SK-N-SH (cell line): ENCODE results near the gene KCND3. TPM values are rescaled to one million over a fixed set of nuclear protein-coding genes. Genes with fewer than 3 reads are reported as not detected.

ENCODE experiments used
- CTCF ChIA-PET: fragments of 300-600, 350-600 bp; formaldehyde crosslinking; extraction: SDS; loops from one replicate; lab custom pipeline; 2021; lab: Yijun Ruan, JAX
- POLR2A ChIA-PET: fragments of 350-600 bp; sonication (Branson Sonifier 250); formaldehyde crosslinking; extraction: SDS; loops from one replicate; lab custom pipeline; 2020; ENCODE audit warnings: antibody characterized with exemption, inconsistent platforms; lab: Yijun Ruan, JAX
- DNase-seq: peaks from one replicate; pipeline ENCODE4 v3.0.0; 2012
- H2AFZ ChIP-seq: fragments of 200-600 bp; sonication (generic); 2 replicates; pipeline ENCODE4 v1.8.1; 2016; ENCODE audit warnings: antibody characterized with exemption, mild to moderate bottlenecking, low read depth
- H3F3A ChIP-seq: fragments of 200-600 bp; sonication (generic); replicated peaks from 2 replicates; pipeline ENCODE3; 2016; ENCODE audit warnings: antibody characterized with exemption, mild to moderate bottlenecking; ENCODE audit not compliant: insufficient read depth
- H3K27ac ChIP-seq, 2 experiments: fragments of 200-500 bp in 1 of 2; fragments of 200-600 bp in 1 of 2; sonication (Bioruptor generic) in 1 of 2; sonication (generic), shearing (Covaris generic) in 1 of 2; 2 replicates each; pipeline versions ENCODE4 v1.5.1 to v1.6.1; 2014 to 2016; ENCODE audit warnings: low read depth in 2 of 2, inconsistent platforms in 1 of 2, low read length in 1 of 2, mild to moderate bottlenecking in 1 of 2, mixed read lengths in 1 of 2
- H3K27me3 ChIP-seq: fragments of 200-600 bp; sonication (generic), shearing (Covaris generic); 2 replicates; pipeline ENCODE4 v1.6.1; 2016; ENCODE audit warnings: mixed run types; ENCODE audit not compliant: insufficient read depth
- H3K36me3 ChIP-seq, 2 experiments: fragments of 200-500 bp in 1 of 2; fragments of 200-600 bp in 1 of 2; sonication (Bioruptor generic) in 1 of 2; sonication (generic) in 1 of 2; replicated peaks in 1 of 2; 2 replicates each; pipeline versions ENCODE3 to v1.5.1; 2014 to 2016; ENCODE audit warnings: low read length in 1 of 2, mild to moderate bottlenecking in 1 of 2; ENCODE audit not compliant: insufficient read depth in 2 of 2, control insufficient read depth in 1 of 2
- H3K4me1 ChIP-seq, 2 experiments: fragments of 200-500 bp in 1 of 2; fragments of 200-600 bp in 1 of 2; sonication (Bioruptor generic) in 1 of 2; sonication (generic), shearing (Covaris generic) in 1 of 2; 2 replicates each; pipeline versions ENCODE4 v1.5.1 to v1.6.1; 2014 to 2016; ENCODE audit warnings: low read depth in 1 of 2, low read length in 1 of 2, mixed run types in 1 of 2; ENCODE audit not compliant: insufficient read depth in 2 of 2, control insufficient read depth in 1 of 2
- H3K4me2 ChIP-seq: fragments of 200-600 bp; sonication (generic), shearing (Covaris generic); 2 replicates; pipeline ENCODE4 v1.6.1; 2017; ENCODE audit warnings: mixed run types
- H3K4me3 ChIP-seq, 2 experiments: fragments of 200-500 bp in 1 of 2; fragments of 200-600 bp in 1 of 2; sonication (Bioruptor generic) in 1 of 2; sonication (generic), shearing (Covaris generic) in 1 of 2; 2 replicates each; pipeline versions ENCODE4 v1.5.1 to v1.8.1; 2014 to 2016; ENCODE audit warnings: low read depth in 2 of 2, inconsistent platforms in 1 of 2, low read length in 1 of 2, mild to moderate bottlenecking in 1 of 2, mixed read lengths in 1 of 2, moderate library complexity in 1 of 2
- H3K79me2 ChIP-seq: fragments of 200-600 bp; sonication (generic); 2 replicates; pipeline ENCODE4 v1.8.1; 2017; ENCODE audit warnings: mild to moderate bottlenecking; ENCODE audit not compliant: insufficient read depth
- H3K9ac ChIP-seq: fragments of 200-600 bp; sonication (generic); 2 replicates; pipeline ENCODE4 v1.6.1; 2017; ENCODE audit warnings: mixed run types
- H3K9me2 ChIP-seq: fragments of 200-600 bp; sonication (generic); 2 replicates; pipeline ENCODE4 v1.6.1; 2017; ENCODE audit warnings: mixed run types
- H3K9me3 ChIP-seq: fragments of 200-600 bp; sonication (generic); 2 replicates; pipeline ENCODE4 v1.6.1; 2017; ENCODE audit warnings: mixed run types, mild to moderate bottlenecking, moderate library complexity
- H4K20me1 ChIP-seq: fragments of 200-600 bp; sonication (generic); 2 replicates; pipeline ENCODE4 v1.6.1; 2017; ENCODE audit warnings: mild to moderate bottlenecking, mixed run types; ENCODE audit not compliant: insufficient read depth
- ELF1 ChIP-seq: IDR thresholded peaks from 2 replicates; pipeline ENCODE4 v1.4.0; 2012
- FOSL2 ChIP-seq: IDR thresholded peaks from 2 replicates; pipeline ENCODE4 v1.4.0; 2012; ENCODE audit warnings: low read depth, mild to moderate bottlenecking, moderate library complexity, borderline replicate concordance
- GATA2 ChIP-seq: sonication (generic); formaldehyde crosslinking; IDR thresholded peaks from 2 replicates; pipeline ENCODE4 v1.5.0; 2020; ENCODE audit warnings: mild to moderate bottlenecking, missing genetic modification reagents
- JUND ChIP-seq: IDR thresholded peaks from 2 replicates; pipeline ENCODE4 v1.4.0; 2012
- POLR2AphosphoS5 ChIP-seq: IDR thresholded peaks from 2 replicates; pipeline ENCODE4 v1.6.1; 2012; ENCODE audit warnings: low read depth, low read length
- RCOR1 ChIP-seq: fragments of 150-350 bp; IDR thresholded peaks from 2 replicates; pipeline ENCODE4 v1.6.1; 2017; ENCODE audit warnings: antibody characterized with exemption, low read length
- RFX5 ChIP-seq: IDR thresholded peaks from 2 replicates; pipeline ENCODE4 v1.6.1; 2012; ENCODE audit warnings: mild to moderate bottlenecking, improper control_type of control experiment, low read length
- RXRA ChIP-seq: IDR thresholded peaks from 2 replicates; pipeline ENCODE4 v1.4.0; 2012; ENCODE audit warnings: low read depth, mild to moderate bottlenecking, borderline replicate concordance
- SIN3A ChIP-seq: IDR thresholded peaks from 2 replicates; pipeline ENCODE4 v1.6.1; 2012; ENCODE audit warnings: low read depth, mild to moderate bottlenecking, low read length, moderate library complexity, borderline replicate concordance
- SMC3 ChIP-seq: IDR thresholded peaks from 2 replicates; pipeline ENCODE4 v1.6.1; 2012; ENCODE audit warnings: low read depth, low read length, improper control_type of control experiment
- TCF12 ChIP-seq: IDR thresholded peaks from 2 replicates; pipeline ENCODE4 v1.4.0; 2012
- TEAD4 ChIP-seq: IDR thresholded peaks from 2 replicates; pipeline ENCODE4 v1.4.0; 2012; ENCODE audit warnings: mild to moderate bottlenecking, borderline replicate concordance; ENCODE audit not compliant: insufficient read depth
- YY1 ChIP-seq: IDR thresholded peaks from 2 replicates; pipeline ENCODE4 v1.4.0; 2012; ENCODE audit warnings: low read depth, mild to moderate bottlenecking
- WGBS: methylation state at CpG from one replicate; pipeline ENCODE4 v1.1.6; 2017; ENCODE audit warnings: low lambda C conversion rate; 5-methylcytosine and 5-hydroxymethylcytosine counted together
- polyA plus RNA-seq, 3 experiments: library from polyadenylated mRNA; depleted of rRNA; stranded (reverse); fragments of >200 nt; gene quantifications; 2 replicates each; pipeline ENCODE4 v1.2.3, GENCODE V29; 2012
- TF ChIP-seq, protein P1 (sequence below): fragments of 150-350 bp; IDR thresholded peaks from 2 replicates; pipeline ENCODE4 v1.6.1; 2017; ENCODE audit warnings: antibody characterized with exemption, low read length, low read depth, borderline replicate concordance
- TF ChIP-seq, protein P2 (sequence below): IDR thresholded peaks from 2 replicates; pipeline ENCODE4 v1.4.0; 2012; ENCODE audit warnings: low read depth
- TF ChIP-seq, protein P3 (sequence below): fragments of 200-600 bp; sonication (generic); IDR thresholded peaks from 2 replicates; pipeline ENCODE4 v1.6.1; 2017; ENCODE audit warnings: antibody characterized with exemption, mild to moderate bottlenecking, moderate library complexity
- TF ChIP-seq, protein P4 (sequence below): IDR thresholded peaks from 2 replicates; pipeline ENCODE4; 2012

KCND3 gene
- polyA plus RNA-seq, 1 of the 3 experiments (the other 2 are of a cell fraction): not detected

DNA sequence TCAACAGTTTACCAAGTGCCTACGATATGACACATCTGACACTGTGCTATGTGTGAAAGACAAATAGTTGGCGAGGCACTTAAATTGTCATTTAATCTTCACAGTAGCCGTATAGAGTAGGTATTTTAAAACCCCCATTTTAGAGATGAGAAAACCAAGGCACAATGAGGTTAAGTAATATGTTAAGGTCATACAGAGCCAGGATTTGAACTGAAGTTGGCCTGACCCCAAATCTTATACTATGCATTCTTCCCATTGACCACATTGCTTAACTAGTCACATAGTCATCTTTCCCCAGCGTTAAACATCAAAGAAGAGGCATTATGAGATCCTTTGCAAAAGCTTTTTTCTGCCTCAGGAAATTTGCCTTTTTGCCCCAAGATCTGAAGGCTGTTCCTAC, 254.1 kb downstream of the KCND3 start:
- Histone ChIP-seq H2AFZ (no peak overlapping the region), H3K27me3 (no peaks in the 10 kb centered on the region), H3K27ac (no peak overlapping the region), H3K4me1 (peaks cover 8 to 15% of the 10 kb centered on the region in 2 experiments; a peak in 3 of 4 replicates), H3K79me2 (no peaks in the 10 kb centered on the region), H3K9me2 (no peaks in the 10 kb centered on the region), H3K9me3 (no peaks in the 10 kb centered on the region), H3K36me3 (no peaks in the 10 kb centered on the region), H3K9ac (no peak overlapping the region), H3F3A (peaks cover 6% of the 10 kb centered on the region), H3K4me3 (no peak overlapping the region), H4K20me1 (no peaks in the 10 kb centered on the region), H3K4me2 (no peak overlapping the region)
- DNase-seq: no peak
- no peak for TF ChIP-seq RXRA
- TF ChIP-seq SMC3: no peak
- TF ChIP-seq, protein P1, sequence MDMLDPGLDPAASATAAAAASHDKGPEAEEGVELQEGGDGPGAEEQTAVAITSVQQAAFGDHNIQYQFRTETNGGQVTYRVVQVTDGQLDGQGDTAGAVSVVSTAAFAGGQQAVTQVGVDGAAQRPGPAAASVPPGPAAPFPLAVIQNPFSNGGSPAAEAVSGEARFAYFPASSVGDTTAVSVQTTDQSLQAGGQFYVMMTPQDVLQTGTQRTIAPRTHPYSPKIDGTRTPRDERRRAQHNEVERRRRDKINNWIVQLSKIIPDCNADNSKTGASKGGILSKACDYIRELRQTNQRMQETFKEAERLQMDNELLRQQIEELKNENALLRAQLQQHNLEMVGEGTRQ: no peak
- TF ChIP-seq POLR2AphosphoS5: no peak
- TF ChIP-seq TCF12: no peak
- no peak for TF ChIP-seq RCOR1
- no peak for TF ChIP-seq ELF1
- no peak for TF ChIP-seq GATA2 (CRISPR knock-in tag)
- TF ChIP-seq YY1: no peak
- no peak for TF ChIP-seq TEAD4
- TF ChIP-seq, protein P2, sequence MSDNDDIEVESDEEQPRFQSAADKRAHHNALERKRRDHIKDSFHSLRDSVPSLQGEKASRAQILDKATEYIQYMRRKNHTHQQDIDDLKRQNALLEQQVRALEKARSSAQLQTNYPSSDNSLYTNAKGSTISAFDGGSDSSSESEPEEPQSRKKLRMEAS: no peak
- no peak for TF ChIP-seq JUND
- TF ChIP-seq, protein P3, sequence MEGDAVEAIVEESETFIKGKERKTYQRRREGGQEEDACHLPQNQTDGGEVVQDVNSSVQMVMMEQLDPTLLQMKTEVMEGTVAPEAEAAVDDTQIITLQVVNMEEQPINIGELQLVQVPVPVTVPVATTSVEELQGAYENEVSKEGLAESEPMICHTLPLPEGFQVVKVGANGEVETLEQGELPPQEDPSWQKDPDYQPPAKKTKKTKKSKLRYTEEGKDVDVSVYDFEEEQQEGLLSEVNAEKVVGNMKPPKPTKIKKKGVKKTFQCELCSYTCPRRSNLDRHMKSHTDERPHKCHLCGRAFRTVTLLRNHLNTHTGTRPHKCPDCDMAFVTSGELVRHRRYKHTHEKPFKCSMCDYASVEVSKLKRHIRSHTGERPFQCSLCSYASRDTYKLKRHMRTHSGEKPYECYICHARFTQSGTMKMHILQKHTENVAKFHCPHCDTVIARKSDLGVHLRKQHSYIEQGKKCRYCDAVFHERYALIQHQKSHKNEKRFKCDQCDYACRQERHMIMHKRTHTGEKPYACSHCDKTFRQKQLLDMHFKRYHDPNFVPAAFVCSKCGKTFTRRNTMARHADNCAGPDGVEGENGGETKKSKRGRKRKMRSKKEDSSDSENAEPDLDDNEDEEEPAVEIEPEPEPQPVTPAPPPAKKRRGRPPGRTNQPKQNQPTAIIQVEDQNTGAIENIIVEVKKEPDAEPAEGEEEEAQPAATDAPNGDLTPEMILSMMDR: no peak
- ChIA-PET POLR2A (no interaction called here), CTCF (interaction anchor here (1.0 to 1.8 kb wide), 3 partner anchors 12 to 635 kb away, joined by 3 to 9 read pairs (median 4); no protein-coding TSS in a partner anchor)
- WGBS: 92% methylated on average over 4 of the region's 4 CpGs

DNA sequence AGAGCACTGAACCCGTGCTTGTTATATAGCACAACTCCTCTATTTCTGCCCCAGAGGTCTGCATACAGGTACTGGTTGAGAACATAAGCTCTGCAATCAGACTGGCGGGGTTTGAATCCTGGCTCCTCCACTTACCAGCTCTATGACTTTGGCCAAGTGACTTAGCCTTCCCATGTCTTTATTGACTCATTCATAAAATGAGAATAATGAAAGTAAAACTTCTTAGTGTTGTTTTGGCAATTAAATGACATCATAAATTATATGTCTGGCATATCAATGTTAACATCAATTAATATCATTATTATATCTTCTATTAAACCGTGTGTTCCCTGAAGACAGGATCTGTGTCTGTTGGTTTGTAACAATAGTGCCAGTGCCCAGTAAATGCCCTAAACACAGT, 254.6 kb downstream of the KCND3 start:
- ChIA-PET POLR2A (no interaction called here), CTCF (interaction anchor here (1.0 to 1.8 kb wide), 3 partner anchors 13 to 635 kb away, joined by 3 to 9 read pairs (median 4); no protein-coding TSS in a partner anchor)
- H3K36me3 ChIP-seq: no peaks in the 10 kb centered on the region

More for the DNA sequence above, 254.6 kb downstream of the KCND3 start:
- peaks cover 5% of the 10 kb centered on the region for H3F3A ChIP-seq
- no peak overlapping the region for H2AFZ ChIP-seq
- no peak overlapping the region for H3K4me3 ChIP-seq
- H3K9ac ChIP-seq: no peak overlapping the region
- no peak overlapping the region for H3K4me2 ChIP-seq
- H3K79me2 ChIP-seq: no peaks in the 10 kb centered on the region
- no peaks in the 10 kb centered on the region for H4K20me1 ChIP-seq
- no peaks in the 10 kb centered on the region for H3K9me2 ChIP-seq
- no peak overlapping the region for H3K27ac ChIP-seq
- no peaks in the 10 kb centered on the region for H3K27me3 ChIP-seq
- no peaks in the 10 kb centered on the region for H3K9me3 ChIP-seq
- H3K4me1 ChIP-seq: peaks cover 8 to 15% of the 10 kb centered on the region in 2 experiments; a peak in 3 of 4 replicates
- TF ChIP-seq, protein P4, sequence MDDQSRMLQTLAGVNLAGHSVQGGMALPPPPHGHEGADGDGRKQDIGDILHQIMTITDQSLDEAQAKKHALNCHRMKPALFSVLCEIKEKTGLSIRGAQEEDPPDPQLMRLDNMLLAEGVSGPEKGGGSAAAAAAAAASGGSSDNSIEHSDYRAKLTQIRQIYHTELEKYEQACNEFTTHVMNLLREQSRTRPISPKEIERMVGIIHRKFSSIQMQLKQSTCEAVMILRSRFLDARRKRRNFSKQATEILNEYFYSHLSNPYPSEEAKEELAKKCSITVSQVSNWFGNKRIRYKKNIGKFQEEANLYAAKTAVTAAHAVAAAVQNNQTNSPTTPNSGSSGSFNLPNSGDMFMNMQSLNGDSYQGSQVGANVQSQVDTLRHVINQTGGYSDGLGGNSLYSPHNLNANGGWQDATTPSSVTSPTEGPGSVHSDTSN: no peak
- TF ChIP-seq RFX5 (no peak), FOSL2 (no peak), SIN3A (no peak), TEAD4 (no peak)
- WGBS: 86% methylated on average over 3 of the region's 3 CpGs
- no peak for DNase-seq
